ENCODE data around the gene ANTXR2.

- TF ChIP-seq CTCF (IDR thresholded peaks at IDR 0.05): no peak
- TF ChIP-seq POLR2A (IDR thresholded peaks at IDR 0.05): no peak
Measured at GRCh38 chr4:80096175-80096850, 23.3 kb upstream of the ANTXR2 start.

Data from Peyer's patch (tissue), 4 donors.